OCI-LY1 (cell line): ENCODE results near the gene NFYC.

Experiments
- CTCF ChIP-seq: fragments of 200-600 bp; sonication (generic), shearing (Covaris generic); IDR thresholded peaks from 2 replicates; pipeline ENCODE4 v1.5.1; 2017; ENCODE audit warnings: mild to moderate bottlenecking, antibody characterized with exemption, low read length, moderate library complexity, mixed read lengths
- EZH2 ChIP-seq: fragments of 200-600 bp; sonication (generic), shearing (Covaris generic); IDR thresholded peaks from 2 replicates; pipeline ENCODE4 v1.8.0; 2017; ENCODE audit warnings: borderline replicate concordance, mixed run types, mild to moderate bottlenecking, antibody characterized with exemption, low read length, moderate library complexity, mixed read lengths

GRCh38 chr1:40712997-40713396 lies 21.5 kb downstream of the NFYC start:
- TF ChIP-seq EZH2: no peak
- no peak for TF ChIP-seq CTCF
